AG04450 (cell line): Measurements from ENCODE around the gene UGDH. TPM values are rescaled to one million over a fixed set of nuclear protein-coding genes. Genes with fewer than 3 reads are reported as not detected.
"Not testable (repeated sequence)": the region's sequence is repeated elsewhere in the genome, so short reads cannot be mapped to it uniquely, and the experiment has no call there.

Source experiments
- CTCF ChIA-PET: fragments of 300-600, 350-600 bp; formaldehyde crosslinking; extraction: SDS; loops from one replicate; lab custom pipeline; 2022; ENCODE audit warnings: antibody characterized with exemption, inconsistent platforms; lab: Charles Lee
- POLR2A ChIA-PET: fragments of 350-600 bp; formaldehyde crosslinking; extraction: SDS; loops from one replicate; lab custom pipeline; 2021; ENCODE audit warnings: antibody characterized with exemption, inconsistent platforms; lab: Yijun Ruan, JAX
- DNase-seq: peaks from one replicate; pipeline ENCODE4 v3.0.0-alpha.2; 2011; ENCODE audit warnings: low read depth, low spot score
- H3K27ac ChIP-seq: one replicate; pipeline ENCODE4 v1.5.1; 2012; ENCODE audit warnings: low read depth, low read length, control low read depth
- H3K27me3 ChIP-seq: one replicate; pipeline ENCODE4 v1.6.0; 2012; ENCODE audit warnings: low read length; ENCODE audit not compliant: control insufficient read depth, insufficient read depth
- H3K4me3 ChIP-seq: 2 replicates; pipeline ENCODE4 v1.5.1; 2011; ENCODE audit warnings: mild to moderate bottlenecking, low read depth, low read length, control low read depth
- H3K9me3 ChIP-seq: 2 replicates; pipeline ENCODE4 v1.5.1; 2012; ENCODE audit warnings: low read length; ENCODE audit not compliant: control insufficient read depth, insufficient read depth
- polyA plus RNA-seq: library from polyadenylated mRNA; depleted of rRNA; stranded (reverse); fragments of >200 nt; gene quantifications from 2 replicates; pipeline ENCODE4 v1.2.3, GENCODE V29; 2011
- TF ChIP-seq, protein P1 (sequence below): IDR thresholded peaks from 2 replicates; pipeline ENCODE4 v1.5.1; 2011; ENCODE audit warnings: low read depth, low read length, control low read depth, inconsistent platforms

The UGDH gene
- polyA plus RNA-seq, 1 experiment: 117 TPM

DNA sequence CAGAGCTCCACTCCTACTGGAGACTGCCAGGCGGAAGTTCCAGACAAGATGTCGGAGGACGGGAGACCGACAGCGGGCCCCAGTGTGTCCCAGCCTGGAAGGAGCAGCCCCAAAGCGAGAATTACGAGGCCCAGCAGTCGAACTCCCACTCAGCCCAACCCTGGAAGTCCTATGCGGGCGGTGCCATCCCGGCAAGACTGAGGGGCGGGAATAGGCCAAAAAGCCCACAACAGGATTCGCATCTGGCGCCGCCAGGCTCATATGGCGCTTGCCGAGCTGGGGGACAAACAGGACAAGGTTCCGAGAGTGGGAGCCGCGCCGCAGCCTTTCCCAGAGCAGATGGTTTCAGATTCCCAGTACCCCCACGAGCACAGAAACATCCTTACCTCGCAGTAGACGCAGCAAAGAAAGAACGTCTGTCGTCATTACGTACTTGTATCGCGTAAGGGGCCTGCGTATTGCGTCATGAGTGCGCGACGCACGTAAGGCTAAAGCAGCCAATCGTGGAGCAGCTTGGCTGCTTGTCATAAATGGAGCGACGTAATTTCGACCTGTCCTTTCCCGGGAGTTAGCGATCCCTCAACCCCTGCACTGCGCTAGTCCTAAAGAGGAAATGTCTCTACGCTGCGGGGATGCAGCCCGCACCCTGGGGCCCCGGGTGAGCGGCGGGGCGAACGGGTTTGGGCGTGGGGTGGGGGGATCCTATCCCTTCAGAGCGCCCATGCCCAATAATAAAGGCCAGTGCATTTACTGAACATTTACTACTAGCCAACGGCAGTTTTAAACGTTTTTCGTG is 68.5 kb downstream of the UGDH start, which contains the start of the genes LIAS and RPL9:
Gene LIAS (plus strand): TSS at position 552 of the 796 bp plus-strand sequence. CDS start 62 bp downstream, at position 614.
Gene RPL9 (minus strand): TSS at position 418 of the 796 bp plus-strand sequence. CDS start 483 bp downstream, outside the sequence.
- DNase-seq: peak; percentile 99
- ChIA-PET POLR2A (interaction anchor here (0.5 to 1.9 kb wide), 10 partner anchors 10 to 330 kb away, joined by 3 to 15 read pairs (median 3); partner anchors contain the start of gene UGDH), CTCF (interaction anchor here (0.8 kb wide), 1 partner anchor 519 kb away, joined by 3 read pairs; no protein-coding TSS in a partner anchor)
- H3K27me3 ChIP-seq: no peaks in the 10 kb centered on the region
- H3K4me3 ChIP-seq: peak within 1 kb of the TSS; percentile 95
- TF ChIP-seq, protein P1, sequence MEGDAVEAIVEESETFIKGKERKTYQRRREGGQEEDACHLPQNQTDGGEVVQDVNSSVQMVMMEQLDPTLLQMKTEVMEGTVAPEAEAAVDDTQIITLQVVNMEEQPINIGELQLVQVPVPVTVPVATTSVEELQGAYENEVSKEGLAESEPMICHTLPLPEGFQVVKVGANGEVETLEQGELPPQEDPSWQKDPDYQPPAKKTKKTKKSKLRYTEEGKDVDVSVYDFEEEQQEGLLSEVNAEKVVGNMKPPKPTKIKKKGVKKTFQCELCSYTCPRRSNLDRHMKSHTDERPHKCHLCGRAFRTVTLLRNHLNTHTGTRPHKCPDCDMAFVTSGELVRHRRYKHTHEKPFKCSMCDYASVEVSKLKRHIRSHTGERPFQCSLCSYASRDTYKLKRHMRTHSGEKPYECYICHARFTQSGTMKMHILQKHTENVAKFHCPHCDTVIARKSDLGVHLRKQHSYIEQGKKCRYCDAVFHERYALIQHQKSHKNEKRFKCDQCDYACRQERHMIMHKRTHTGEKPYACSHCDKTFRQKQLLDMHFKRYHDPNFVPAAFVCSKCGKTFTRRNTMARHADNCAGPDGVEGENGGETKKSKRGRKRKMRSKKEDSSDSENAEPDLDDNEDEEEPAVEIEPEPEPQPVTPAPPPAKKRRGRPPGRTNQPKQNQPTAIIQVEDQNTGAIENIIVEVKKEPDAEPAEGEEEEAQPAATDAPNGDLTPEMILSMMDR: no peak
- no peaks in the 10 kb centered on the region for H3K9me3 ChIP-seq
- H3K27ac ChIP-seq: peak within 1 kb of the TSS; percentile 94

DNA sequence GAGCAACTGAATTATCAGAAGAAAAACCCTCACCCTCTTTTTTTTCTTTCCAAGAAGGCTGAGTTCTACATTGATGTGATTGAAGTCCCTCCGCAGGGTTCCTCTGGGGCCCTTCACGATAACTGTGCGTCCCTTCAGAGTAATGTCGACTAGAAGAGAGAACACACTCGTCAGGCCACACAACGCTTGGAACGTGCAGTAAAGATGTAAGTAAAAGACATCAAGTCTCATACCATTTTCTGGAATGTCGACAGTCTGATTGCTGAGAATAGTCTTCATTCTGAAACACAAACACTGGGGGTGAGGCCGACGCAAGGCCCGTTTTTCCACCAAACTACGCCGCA is 69.1 kb downstream of the UGDH start:
- ChIA-PET CTCF (interaction anchor here (0.8 to 1.0 kb wide), 2 partner anchors 11 to 520 kb away, joined by 3 to 5 read pairs; no protein-coding TSS in a partner anchor), POLR2A (interaction anchor here (0.5 to 1.9 kb wide), 7 partner anchors 10 to 217 kb away, joined by 3 to 15 read pairs (median 3); partner anchors contain the start of gene UGDH)
- DNase-seq, H3K9me3 ChIP-seq, H3K27me3 ChIP-seq: not testable (repeated sequence)
- H3K27ac ChIP-seq: peak overlapping the region; percentile 94
- H3K4me3 ChIP-seq: peak overlapping the region; percentile 95

DNA sequence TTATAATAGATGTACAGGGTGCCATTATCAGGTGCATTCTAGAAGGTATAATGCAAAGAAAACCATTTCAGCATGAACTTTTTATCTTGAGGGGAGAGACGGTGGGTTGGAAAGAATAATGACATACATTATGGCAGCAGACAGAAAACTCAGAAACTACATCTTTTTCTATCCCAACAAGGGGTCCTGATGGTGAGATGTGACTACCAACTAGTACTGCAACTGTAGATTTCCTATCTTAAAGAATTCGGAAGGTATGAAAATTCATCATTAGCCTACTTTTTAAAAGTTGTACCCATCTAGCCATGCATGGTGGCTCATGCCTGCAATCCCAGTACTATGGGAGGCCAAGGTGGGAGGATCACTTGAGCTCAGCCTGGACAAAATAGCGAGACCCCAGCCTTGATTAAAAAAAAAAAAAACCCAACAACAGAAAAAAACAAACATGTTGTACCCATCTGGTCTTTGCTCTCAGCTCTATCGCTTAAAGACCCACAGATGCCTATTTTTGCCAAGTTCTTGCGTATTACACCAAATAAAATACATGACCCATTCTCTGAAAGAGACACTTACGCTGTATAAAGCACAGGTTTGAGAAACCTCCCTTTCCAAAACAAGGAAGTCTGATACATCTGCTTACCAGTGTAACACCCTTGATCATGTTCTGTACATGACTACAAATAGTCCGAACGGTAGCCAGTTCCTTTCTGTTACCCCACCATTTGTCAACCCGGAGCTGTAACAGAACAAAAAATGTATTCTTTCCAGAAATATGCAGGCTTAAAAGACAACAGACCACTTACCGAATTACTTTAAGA is 70.1 kb downstream of the UGDH start:
- CTCF ChIA-PET: interaction anchor here (1.0 to 1.5 kb wide), 2 partner anchors 12 to 521 kb away, joined by 3 to 5 read pairs; no protein-coding TSS in a partner anchor
- Histone ChIP-seq H3K9me3 (no peaks in the 10 kb centered on the region), H3K27ac (no peak overlapping the region), H3K4me3 (peak overlapping the region; percentile 95), H3K27me3 (no peaks in the 10 kb centered on the region)
- POLR2A ChIA-PET: interaction anchor here (1.1 to 1.9 kb wide), 2 partner anchors 12 to 70 kb away, joined by 4 to 10 read pairs; partner anchors contain the start of gene UGDH
- TF ChIP-seq, protein P1: no peak
- no peak for DNase-seq

DNA sequence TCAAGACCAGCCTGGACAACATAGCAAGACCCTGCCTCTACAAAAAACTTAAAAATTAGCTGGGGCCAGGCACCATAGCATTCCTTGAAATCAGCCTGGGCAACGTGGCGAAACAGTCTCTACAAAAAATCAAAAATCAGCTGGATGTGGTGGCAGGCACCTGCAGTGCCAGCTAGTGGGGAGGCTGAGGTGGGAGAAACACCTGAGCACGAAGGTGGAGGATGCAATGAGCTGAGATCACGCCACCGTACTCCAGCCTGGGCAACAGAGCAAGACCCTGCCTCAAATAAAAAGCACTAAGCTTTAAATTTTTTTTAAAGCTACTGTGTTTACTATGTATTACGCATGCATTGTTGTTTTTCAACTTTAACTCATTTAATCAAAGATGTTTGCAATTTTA is 71.8 kb downstream of the UGDH start:
- Histone ChIP-seq H3K27me3 (no peaks in the 10 kb centered on the region), H3K4me3 (no peak overlapping the region), H3K27ac (no peak overlapping the region), H3K9me3 (no peaks in the 10 kb centered on the region)
- DNase-seq: no peak
- POLR2A ChIA-PET: interaction anchor here (0.8 kb wide), 1 partner anchor 32 kb away, joined by 3 read pairs; no protein-coding TSS in a partner anchor
- TF ChIP-seq, protein P1: no peak
- CTCF ChIA-PET: interaction anchor here (1.5 to 1.8 kb wide), 2 partner anchors 14 to 523 kb away, joined by 3 to 5 read pairs; no protein-coding TSS in a partner anchor

DNA sequence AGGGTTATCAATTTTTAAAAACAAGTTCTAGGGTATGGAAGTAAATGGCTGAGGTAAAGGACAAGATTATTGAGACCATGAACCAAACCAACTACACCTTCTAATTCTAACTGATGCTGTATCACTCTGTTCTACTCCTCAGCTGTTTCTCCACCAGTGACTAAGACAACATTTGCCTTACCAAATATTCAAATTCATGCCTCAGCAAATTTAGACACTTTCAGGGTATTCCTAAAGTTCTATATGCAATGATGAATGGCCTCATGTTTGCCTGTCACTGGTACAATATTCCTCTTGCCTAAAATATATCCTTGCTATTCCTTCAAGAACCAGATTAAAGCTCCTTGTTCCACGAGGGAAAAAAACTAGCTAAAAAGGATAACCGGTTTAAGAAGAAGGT is 73.5 kb downstream of the UGDH start:
- Histone ChIP-seq H3K27me3 (no peaks in the 10 kb centered on the region), H3K27ac (no peak overlapping the region), H3K9me3 (no peaks in the 10 kb centered on the region), H3K4me3 (no peak overlapping the region)
- CTCF ChIA-PET: interaction anchor here (1.4 kb wide), 1 partner anchor 16 kb away, joined by 4 read pairs; no protein-coding TSS in a partner anchor
- TF ChIP-seq, protein P1: no peak
- no peak for DNase-seq
- POLR2A ChIA-PET: interaction anchor here (0.7 kb wide), 1 partner anchor 335 kb away, joined by 4 read pairs; no protein-coding TSS in a partner anchor
